A673 (cell line): ENCODE data around the gene PON3.

Experiments used
- CTCF ChIP-seq: fragments of 300-800, 200-600 bp; sonication (generic); conservative IDR thresholded peaks from 2 replicates; pipeline ENCODE4 v1.5.1; 2017; ENCODE audit warnings: low read depth, mild to moderate bottlenecking, antibody characterized with exemption, low read length, moderate library complexity, mixed read lengths
- EZH2 ChIP-seq: fragments of 200-600 bp; sonication (generic); IDR thresholded peaks from 2 replicates; pipeline ENCODE4 v1.6.1; 2017; ENCODE audit warnings: borderline replicate concordance, low read depth, mild to moderate bottlenecking, mixed read lengths, antibody characterized with exemption, low read length; ENCODE audit not compliant: poor library complexity, severe bottlenecking

GRCh38 chr7:95434557-95435421, 38.6 kb upstream of the PON3 start, which contains the start of gene PON2:
- TF ChIP-seq CTCF (no peak), EZH2 (no peak)
